HG02610 (cell line): ENCODE measurements around the gene WDR38.

Source experiments
- ATAC-seq: cut with Tn5 transposase; IDR thresholded peaks from one replicate; pipeline ENCODE4 v1.9.1; 2021; ENCODE audit warnings: mild to moderate bottlenecking, moderate library complexity; ENCODE audit not compliant: unreplicated experiment

Gene WDR38

DNA sequence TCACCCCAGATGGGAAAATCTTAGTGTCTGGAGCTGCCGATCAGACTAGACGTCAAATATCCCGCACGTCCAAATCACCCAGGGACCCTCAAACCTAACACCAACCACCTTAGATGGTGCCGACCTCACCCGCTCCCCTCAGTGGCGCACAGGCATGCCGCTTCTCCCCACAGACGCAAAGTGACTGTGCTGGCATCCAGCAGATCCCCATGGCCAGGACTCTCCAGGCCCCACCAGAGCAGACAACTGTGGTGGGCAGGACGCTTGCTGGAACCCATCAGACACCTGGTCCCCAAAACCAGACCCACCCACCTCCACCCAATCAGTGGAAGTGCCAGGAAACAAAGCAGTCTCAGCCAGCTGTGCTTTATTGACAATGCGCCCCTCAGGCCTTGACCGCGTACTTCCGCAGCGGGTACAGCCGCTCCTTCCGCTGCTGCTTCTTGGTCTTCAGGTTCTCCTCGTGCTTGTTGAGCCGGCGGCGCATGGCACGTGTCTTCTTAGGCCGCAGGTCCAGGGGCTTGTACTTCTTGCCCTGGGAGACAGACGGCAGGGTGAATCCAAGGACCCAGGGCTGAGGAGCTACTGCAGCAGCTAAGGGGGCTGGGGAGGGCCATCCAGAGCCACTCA, 4.4 kb downstream of the WDR38 start:
- no peak for ATAC-seq

DNA sequence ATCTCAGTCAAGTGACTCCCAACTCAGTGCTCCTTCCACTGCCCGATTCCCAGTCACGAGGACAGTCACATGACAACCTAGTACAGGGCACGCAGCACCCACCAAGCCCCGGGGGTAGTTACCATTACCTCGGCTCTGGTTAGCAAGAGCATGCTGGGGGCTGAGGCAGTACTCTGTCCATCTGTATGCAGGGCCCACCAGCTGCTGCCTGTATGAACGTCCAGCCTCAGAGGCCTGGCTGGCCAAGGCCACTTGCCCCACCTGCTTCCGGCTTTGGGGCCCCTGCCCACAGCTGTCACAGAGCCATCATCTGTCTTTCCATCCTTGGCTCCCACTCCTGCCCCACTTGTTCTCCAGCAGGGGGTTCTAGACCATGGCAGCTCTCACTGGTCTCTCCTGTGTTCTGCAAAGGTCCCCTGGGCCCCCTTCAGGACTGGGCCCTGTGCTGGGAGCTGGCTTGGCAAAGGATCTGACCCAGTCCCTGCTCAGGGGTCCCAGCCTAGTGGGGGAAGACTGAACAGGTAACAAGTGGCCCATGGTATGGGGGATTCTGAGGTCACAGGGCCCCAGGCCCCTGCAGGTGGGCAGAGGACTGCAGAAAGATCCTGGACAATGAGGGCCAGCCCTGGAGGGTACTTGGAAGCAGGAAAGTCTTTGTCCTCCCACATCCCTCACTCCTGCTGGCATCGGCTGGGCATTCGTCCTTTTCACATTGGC, 5.2 kb downstream of the WDR38 start:
- ATAC-seq: no peak

DNA sequence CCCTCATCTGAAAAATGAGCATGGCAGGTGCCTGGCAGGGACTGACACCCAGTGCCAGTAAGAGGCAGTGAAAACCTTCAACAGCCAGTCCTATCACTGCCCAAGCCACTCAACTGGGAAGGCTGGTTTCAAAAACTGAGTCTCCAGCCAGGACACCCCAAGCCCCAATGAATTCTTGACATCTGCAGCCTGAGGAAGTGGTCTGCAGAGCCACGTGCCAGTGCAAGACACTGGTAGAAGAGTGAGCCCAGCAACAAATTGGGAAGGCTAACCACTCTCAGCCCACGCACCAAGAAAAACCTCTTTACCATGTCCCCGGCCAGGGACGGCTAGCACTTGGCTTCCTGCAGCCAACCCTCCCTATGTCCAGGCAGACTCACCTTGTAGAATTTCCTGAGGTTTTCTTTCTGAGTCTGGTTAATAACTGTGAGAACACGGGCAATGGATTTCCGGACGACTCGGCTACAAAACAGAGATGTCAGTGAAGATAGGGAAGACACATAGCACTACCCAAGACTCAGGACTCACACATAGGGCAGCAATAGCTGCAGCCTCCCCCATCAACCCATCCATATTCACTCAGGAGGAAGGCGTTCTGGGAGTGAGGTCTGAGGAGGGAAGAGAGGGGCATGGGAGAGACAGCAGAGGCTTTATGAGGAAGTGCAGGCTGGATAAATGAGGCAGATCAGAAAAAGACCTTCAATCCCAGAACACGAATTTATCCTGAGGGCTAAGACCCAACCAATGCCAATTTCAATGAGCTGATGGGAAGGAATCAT, 6.7 kb downstream of the WDR38 start:
- ATAC-seq: no peak

DNA sequence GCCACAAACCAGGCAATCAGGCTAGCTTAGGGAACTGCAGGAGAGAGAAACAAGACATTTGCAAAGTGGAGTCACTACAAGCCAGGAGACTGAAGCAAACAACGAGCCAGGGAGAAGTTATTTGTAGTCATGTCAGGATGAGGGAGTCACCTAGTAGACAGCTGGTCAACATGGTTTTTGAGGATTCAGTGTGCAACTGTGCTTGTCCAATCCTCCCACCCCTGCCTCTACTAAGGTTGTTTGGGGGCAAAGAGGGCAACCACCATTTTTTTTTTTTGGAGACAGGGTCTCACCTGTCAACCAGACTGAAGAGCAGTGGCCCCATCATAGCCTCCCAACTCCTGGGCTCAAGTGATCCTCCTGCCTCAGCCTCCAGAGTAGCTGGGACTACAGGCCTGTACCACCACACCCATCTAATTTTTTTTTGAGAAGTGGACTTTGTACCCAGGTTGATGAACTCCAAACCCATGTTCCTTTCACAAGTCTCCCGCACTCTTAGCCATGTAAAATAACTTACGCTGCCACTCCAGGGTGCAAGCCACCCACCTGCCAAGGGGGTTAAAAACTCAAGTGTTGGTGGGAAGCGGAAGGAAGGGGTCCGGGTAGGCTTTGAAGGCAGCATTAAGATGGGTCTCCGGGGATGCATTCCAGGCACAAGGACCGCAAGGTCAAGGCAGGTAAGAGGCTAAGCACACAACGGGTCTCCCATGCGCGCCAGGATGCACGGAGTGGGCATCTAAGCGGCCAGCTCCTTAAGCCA, 7.5 kb downstream of the WDR38 start:
- no peak for ATAC-seq

DNA sequence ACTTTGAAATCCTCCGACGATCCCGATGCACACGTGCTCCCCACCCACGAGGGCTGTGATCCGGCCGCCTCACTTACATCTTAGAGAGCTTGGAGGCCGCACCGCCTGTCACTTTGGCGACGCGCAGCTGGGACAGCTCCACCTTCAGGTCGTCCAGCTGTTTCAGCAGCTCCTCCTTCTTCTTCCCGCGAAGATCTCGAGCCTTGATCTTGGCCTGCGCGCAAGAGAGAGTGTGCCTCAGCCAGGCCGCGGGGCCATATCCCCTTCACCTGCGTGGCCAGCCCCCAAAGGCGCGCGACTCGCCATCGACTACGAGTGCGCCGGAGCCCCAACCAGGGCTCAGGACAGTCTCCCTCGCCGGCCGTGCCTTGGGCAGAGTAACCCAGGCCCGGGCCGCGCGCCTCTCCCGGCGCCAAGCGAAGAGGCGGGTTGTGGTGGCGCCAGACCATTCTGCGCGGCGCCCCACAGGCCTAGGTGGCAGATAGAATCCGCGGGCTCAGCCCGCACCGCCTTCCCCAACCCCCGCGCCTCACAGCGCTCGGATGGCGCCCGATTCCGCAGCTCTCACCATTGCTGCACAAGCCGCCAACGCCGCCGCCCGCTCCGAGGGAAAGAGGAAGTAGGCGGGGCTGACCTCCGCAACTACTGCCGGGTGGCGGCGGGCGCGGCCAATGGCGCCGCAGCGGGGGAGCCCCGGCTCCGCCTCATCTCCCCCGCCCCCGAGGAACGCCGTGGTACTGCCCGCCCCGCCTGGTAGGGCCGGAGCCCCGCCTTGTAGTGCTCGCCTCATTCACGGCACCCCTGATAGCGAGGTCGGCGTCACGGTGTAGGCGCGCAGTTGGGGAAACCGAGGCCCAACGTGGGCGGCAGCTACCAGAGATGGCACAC, 8.3 kb downstream of the WDR38 start, which contains the start of the genes ARPC5L and RPL35:
ARPC5L (plus strand) TSS at position 789 of the 888 bp plus-strand sequence. CDS start 7,161 bp downstream, outside the sequence.
RPL35 (minus strand) TSS at position 616 of the 888 bp plus-strand sequence; CDS start at position 571, 45 bp downstream.
- peak; percentile 94 for ATAC-seq

DNA sequence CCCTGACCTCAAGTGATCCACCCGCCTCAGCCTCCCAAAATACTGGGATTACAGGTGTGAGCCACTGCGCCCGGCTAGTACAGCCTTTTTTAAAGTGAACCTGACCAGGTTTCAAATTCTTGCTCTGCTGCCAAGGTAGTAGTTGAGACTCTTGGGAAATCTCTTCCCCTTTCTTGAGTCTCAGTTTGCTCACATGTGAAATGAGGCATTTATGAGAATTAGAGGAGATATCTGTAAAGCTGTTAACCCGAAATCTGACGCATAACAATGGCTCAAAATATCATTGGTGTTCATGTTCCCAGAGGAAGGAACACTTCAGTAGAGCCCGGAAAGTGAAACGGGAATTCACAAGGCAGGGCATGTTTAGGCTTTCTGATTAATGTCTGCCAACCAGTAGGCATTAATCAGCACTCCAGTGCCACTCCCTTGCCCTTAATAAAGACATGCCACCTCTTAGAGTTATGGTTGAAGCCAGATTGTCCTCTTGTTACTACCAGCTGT, 10.2 kb downstream of the WDR38 start:
- no peak for ATAC-seq

DNA sequence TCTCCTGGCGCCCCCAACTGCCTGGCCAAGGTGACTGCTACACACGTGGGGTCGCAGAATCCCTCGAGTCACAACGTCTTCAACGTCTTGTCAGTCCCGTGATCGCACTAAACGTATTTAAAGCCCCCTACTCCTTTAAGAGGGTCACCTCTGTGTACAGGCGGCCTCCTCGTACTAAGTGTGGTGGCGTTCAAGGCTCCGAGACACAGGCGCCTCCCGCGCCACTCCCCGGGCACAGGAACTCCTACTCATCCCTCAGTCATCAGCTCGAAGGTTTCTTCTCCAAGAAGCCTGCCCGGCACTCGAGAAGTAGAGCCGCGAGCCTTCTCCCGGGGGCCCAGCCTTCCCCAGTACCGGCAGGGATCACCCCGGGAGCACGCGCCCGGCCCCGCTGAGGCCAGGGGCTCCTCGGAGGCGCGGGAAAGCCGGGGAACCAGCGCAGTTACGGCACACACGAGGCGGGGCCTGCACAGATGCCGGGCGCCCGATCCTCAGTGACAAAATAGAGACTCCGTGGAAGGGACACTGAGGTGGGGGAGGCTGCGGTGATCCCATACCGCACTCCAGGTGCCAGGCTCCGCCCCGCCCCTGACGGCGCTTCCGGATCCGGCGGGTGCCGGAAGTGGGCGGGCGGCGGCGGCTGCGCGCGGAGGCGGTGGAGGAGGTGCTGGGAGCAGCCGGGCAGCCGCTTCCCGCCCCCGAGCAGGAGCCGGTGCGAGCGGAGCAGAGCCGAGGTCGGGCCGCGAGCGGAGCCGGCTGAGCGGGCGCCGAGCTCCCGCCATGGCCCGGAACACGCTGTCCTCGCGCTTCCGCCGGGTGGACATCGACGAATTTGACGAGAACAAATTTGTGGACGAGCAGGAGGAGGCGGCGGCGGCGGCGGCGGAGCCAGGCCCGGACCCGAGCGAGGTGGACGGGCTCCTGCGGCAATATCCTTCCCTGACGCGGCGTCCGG, 15.5 kb downstream of the WDR38 start:
- peak; percentile 58 for ATAC-seq

DNA sequence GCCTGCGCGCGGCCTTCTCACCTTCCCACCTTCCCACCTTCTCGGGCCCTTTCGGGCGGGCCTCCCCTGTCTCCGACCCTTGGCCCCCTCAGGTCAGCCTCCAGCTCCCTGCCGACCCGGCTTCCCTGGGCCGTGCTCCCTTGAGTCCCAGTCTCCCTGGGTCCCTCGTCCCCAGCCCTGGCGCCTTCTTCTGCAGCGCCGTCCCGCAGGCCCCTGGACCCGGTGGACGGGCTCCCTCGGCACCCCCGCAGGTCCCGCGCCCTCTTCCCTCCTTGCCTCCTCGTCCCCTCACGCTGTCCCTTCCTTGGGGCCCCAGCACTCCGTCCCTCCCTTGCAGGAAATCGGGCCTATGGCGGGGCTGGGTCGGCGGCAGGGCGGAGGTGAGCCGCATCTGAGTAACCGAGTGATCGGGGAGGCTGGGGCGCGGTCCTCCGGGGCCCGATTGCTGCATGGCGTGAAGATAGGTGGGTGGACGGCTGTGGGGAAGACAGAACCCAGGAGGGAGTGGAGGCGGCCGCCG, 16.3 kb downstream of the WDR38 start:
- no peak for ATAC-seq

DNA sequence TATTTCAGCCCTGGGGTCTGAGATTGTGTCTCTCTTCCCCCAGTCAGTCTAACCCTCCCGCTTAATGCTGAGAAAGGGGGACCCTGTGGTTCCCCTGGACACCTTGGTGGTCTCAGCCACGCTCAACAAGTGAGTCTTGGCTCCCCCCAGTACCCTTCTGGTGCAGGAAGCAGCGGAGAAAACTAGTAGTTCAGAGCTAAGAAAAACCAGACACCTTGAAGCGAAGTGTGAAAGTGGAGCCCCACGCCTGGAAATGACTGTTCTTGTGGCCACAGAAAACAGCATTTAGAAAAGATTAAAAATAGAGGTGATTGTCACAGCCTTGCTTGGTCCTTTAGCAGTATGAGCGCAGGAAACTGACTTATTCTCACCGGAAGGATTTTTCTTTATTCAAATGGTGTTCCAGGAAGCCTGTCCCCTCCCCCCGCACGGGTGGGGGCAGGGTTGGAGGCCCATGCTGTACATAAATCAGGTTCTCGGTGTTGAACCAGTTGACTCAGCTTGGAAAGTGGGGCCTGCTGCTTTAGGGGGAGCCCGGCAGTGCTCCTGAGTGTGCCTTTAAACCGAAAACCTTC, 16.8 kb downstream of the WDR38 start:
- ATAC-seq: peak; percentile 55

DNA sequence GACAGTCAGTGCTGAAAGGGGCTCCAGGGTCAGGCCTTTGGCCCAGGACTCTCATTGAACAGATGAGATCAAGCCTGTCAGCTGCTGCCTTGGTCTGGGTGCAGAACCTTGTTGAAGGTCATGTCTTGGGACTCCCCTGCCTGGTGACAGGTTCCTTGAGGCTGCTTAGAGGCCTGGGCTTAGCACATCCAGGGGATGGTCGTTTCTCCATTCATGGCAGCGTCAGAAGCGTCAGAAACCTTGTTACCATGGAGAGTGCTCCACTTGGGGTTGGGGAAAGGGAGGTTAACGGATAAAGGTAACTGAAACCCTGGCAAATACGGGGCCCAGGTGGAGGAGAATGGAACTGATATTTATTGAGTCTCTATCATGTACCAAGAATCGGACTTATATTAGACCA, 17.5 kb downstream of the WDR38 start:
- no peak for ATAC-seq

DNA sequence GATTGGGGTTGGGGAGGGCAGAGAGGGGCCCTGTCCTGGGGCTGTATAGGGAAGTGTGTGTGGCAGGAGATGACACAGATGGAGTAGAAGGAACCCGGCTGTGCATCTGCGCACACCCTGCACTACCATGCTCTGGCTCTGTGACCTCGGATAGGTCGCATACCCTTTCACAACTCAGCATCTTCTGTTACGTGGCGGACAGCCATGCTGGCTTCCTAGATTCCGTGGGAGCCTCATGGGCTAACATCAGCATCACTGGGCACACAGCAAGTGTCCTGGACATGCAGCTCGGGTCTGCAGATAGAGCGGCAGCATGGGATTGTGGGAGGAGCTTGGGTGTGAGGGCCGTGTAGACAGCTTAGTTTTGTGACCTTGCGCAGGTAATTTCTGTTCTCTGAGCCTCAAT, 17.9 kb downstream of the WDR38 start:
- no peak for ATAC-seq

DNA sequence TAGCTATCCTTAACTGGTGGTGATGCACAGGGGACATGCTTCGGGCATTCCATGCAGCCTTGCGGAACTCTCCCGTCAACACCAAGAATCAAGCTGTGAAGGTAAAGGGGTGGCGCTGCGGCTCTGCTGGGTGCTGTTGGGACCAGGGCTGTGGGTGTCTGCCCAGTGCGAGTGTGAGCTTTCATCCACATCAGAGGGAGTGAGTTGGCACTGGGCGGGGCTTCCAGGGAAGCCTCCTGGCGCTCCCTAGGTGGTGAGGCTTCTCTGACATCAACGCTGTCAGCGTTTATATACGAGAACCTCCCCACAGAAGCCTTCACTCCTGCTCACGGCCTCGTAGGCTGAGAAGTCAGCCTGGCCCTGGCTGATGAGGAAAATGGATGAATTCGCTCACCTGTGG, 20.4 kb downstream of the WDR38 start:
- ATAC-seq: no peak

DNA sequence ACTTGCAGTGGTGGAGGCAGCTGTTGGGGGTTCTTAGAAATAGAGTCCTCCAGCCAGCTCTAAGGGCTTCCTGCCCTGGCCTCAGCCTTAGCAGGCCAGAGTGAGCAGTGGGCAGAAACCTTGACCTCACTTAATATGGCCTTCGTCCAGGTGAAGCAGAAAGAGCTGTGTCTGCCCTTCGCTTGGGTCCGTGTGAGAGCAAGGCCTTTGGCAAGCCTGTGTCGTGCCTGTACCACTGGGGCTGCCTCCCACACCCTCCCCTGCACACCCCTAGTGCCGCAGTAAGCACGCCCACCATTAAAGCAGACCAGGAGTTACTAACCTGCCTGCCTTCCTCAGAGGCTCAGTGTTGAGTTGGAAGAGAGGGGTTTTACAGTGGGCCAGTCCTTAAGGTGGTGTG, 22.2 kb downstream of the WDR38 start:
- ATAC-seq: no peak

DNA sequence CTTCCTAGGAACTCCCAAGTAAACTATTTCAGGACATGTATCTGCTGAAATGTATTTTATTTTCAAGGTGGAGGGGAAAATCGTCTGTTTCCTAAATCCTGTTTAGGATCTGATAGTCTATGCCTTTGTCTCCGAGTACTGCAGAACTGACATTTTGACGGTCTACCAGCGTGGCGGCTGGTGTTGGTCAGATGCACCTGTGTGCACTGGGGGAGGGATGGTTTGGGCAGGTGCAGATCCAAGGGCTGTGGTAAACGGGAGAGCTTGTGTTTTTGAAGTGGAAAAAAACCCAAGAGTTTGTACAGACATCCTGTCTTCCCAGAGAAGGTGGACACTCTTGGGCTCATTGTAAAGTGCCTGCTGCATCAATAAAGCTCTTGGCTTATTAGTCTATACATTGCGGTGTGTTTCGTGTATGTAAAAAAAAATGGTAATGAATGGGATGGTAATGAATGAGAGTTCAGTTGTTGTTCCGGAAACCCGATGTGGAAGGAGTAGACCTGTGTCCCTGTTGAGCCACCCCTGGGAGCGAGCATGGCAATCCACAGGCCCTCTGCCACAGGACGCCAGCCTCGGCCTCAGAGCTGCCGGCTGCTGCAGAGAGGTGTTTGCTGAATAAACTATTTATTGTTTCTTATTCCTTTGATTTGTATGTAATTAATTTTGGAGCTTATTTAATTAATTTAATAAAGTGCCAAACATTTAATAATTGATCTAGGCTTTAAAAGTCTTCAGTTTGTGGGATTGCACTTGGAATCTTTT, 23.9 kb downstream of the WDR38 start:
- ATAC-seq: no peak

DNA sequence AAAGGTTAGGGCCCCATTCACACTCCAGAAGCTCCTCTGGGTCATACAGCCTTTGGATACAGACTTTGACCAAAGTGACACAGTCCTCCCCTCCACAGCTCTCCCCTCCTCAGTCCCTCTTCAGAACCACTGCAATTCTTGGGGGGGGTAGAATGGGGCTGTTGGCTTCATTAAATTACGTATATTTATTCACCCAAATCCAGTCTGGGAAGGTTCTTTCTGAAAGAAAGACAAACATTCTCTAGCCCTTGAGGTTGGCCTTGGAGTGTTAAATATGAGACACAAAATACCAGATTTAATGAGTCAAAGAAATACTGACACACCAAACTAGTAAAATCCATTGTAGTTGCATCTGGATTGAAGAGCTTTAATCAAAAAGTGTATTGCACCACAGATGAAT, 24.8 kb downstream of the WDR38 start:
- no peak for ATAC-seq

DNA sequence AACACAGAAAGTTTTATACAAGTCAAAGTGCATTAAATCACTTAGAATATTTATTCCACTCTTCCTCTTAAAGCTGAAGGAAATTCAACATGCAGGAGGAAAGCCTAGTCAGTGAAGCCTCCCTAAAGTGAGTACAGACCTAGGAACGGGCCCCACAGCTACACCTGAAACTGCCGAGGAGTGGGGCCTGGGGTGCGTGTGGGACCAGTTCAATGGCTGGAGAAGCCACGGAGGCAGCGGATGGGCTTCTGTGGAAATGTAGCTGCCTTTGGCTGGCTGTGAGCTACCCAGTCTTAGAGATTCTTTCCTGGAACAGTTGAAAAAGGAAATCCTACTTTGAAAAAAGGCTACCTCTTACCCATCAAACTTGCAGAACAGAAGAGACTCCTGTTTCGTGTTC, 25.3 kb downstream of the WDR38 start:
- ATAC-seq: no peak

DNA sequence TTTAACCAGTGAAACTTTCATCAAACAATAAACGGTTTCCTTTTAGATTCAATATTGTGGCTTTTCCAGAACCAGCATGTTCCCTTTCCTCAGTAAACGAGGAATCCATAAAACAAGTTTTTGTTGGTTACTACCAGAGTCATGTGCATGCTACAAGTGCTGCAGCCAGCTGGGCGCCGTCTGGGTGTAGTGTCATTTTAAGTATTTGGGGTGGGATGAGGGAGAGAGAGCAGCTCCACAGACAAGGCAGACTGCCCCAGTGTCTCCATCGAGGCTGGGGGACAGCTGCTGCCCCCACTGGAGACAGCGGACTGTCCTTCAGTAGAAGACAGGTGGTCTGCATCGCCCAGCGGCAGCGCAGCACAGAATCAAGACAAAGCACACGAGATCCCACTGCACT, 26.0 kb downstream of the WDR38 start:
- ATAC-seq: no peak
